WTC11 (cell line): Measurements from ENCODE around the gene KPNA4. TPM values are rescaled to one million over a fixed set of nuclear protein-coding genes. Genes with fewer than 3 reads are reported as not detected.

ENCODE experiments used
- ATAC-seq: fragments of 200-7000 bp; cut with Tn5 transposase; 2 replicates; pipeline ENCODE4 v1.10.0; 2021; ENCODE audit warnings: mild to moderate bottlenecking, moderate library complexity
- CTCF ChIA-PET: fragments of 300-600 bp; sonication (Branson Sonifier 250); formaldehyde crosslinking; loops from one replicate; lab custom pipeline; 2021; ENCODE audit warnings: antibody characterized with exemption; lab: Charles Lee
- POLR2A ChIA-PET: fragments of 350-600 bp; sonication (Branson Sonifier 250); formaldehyde crosslinking; loops from one replicate; lab custom pipeline; 2021; ENCODE audit warnings: antibody characterized with exemption; lab: Charles Lee
- DNase-seq: peaks from one replicate; pipeline ENCODE4 v3.0.0; 2021; ENCODE audit warnings: low spot score
- H3K27ac Mint-ChIP-seq: 2 replicates; pipeline ENCODE4 v1.8.0; 2021; ENCODE audit warnings: mixed read lengths
- H3K27me3 Mint-ChIP-seq: 2 replicates; pipeline ENCODE4 v1.8.0; 2021; ENCODE audit warnings: low read depth, mild to moderate bottlenecking, moderate library complexity, mixed read lengths
- H3K36me3 Mint-ChIP-seq: 2 replicates; pipeline ENCODE4 v1.8.0; 2021; ENCODE audit warnings: mixed read lengths
- H3K4me1 Mint-ChIP-seq: 2 replicates; pipeline ENCODE4 v1.8.0; 2022; ENCODE audit warnings: mixed read lengths
- H3K4me3 Mint-ChIP-seq: 2 replicates; pipeline ENCODE4 v1.8.0; 2021; ENCODE audit warnings: mild to moderate bottlenecking, moderate library complexity, mixed read lengths
- H3K9me3 Mint-ChIP-seq: 2 replicates; pipeline ENCODE4 v1.8.0; 2021; ENCODE audit warnings: mixed read lengths
- CBFB ChIP-seq: sonication (generic); formaldehyde crosslinking; IDR thresholded peaks from 2 replicates; pipeline ENCODE4 v1.8.1; 2022; ENCODE audit warnings: mild to moderate bottlenecking, low read depth, missing genetic modification reagents
- CREB1 ChIP-seq: sonication (generic); formaldehyde crosslinking; IDR thresholded peaks from 2 replicates; pipeline ENCODE4 v1.8.0; 2023; ENCODE audit warnings: mild to moderate bottlenecking, missing genetic modification reagents
- CREM ChIP-seq: sonication (generic); formaldehyde crosslinking; IDR thresholded peaks from 2 replicates; pipeline ENCODE4 v1.8.1; 2022; ENCODE audit warnings: mild to moderate bottlenecking, missing genetic modification reagents, moderate library complexity
- ESRRA ChIP-seq: sonication (generic); formaldehyde crosslinking; IDR thresholded peaks from 2 replicates; pipeline ENCODE4 v1.8.1; 2022; ENCODE audit warnings: mild to moderate bottlenecking, missing genetic modification reagents, borderline replicate concordance
- KAT7 ChIP-seq: sonication (generic); formaldehyde crosslinking; IDR thresholded peaks from 2 replicates; pipeline ENCODE4 v1.8.1; 2023; ENCODE audit warnings: missing genetic modification reagents, mild to moderate bottlenecking, borderline replicate concordance
- NR3C1 ChIP-seq: sonication (generic); formaldehyde crosslinking; conservative IDR thresholded peaks from 2 replicates; pipeline ENCODE4 v1.8.1; 2023; ENCODE audit warnings: low read depth, mild to moderate bottlenecking, missing genetic modification reagents
- OVOL2 ChIP-seq: fragments of 250-450 bp; sonication (Bioruptor Pico); IDR thresholded peaks from 2 replicates; pipeline ENCODE4 v1.9.0; 2021; ENCODE audit warnings: mild to moderate bottlenecking, borderline replicate concordance
- RORB ChIP-seq: fragments of 250-450 bp; sonication (Bioruptor Pico); IDR thresholded peaks from 2 replicates; pipeline ENCODE4 v1.9.0; 2021; ENCODE audit warnings: mild to moderate bottlenecking
- SMAD3 ChIP-seq: sonication (generic); formaldehyde crosslinking; IDR thresholded peaks from 2 replicates; pipeline ENCODE4 v1.8.0; 2022; ENCODE audit warnings: missing genetic modification reagents, mild to moderate bottlenecking, borderline replicate concordance
- SOX15 ChIP-seq: fragments of 250-450 bp; sonication (Bioruptor Pico); IDR thresholded peaks from 2 replicates; pipeline ENCODE4 v1.9.0; 2021; ENCODE audit warnings: mild to moderate bottlenecking
- TCF7 ChIP-seq: sonication (generic); formaldehyde crosslinking; IDR thresholded peaks from 2 replicates; pipeline ENCODE4 v1.8.0; 2022; ENCODE audit warnings: mild to moderate bottlenecking, low read depth, missing genetic modification reagents, moderate library complexity
- total RNA-seq: library from RNA; stranded (reverse); gene quantifications from 3 replicates; pipeline ENCODE4 v1.2.3, GENCODE V29; 2021
- TF ChIP-seq, protein P1 (sequence below): sonication (generic); formaldehyde crosslinking; IDR thresholded peaks from 2 replicates; pipeline ENCODE4 v1.8.1; 2023; ENCODE audit warnings: mild to moderate bottlenecking, missing genetic modification reagents, moderate library complexity
- TF ChIP-seq, protein P2 (sequence below): sonication (generic); formaldehyde crosslinking; IDR thresholded peaks from 2 replicates; pipeline ENCODE4 v1.8.1; 2022; ENCODE audit warnings: mild to moderate bottlenecking, missing genetic modification reagents, moderate library complexity, borderline replicate concordance
- TF ChIP-seq, protein P3 (sequence below): sonication (generic); formaldehyde crosslinking; IDR thresholded peaks from 2 replicates; pipeline ENCODE4 v1.8.1; 2023; ENCODE audit warnings: mild to moderate bottlenecking, missing genetic modification reagents
- TF ChIP-seq, protein P4 (sequence below): sonication (generic); formaldehyde crosslinking; IDR thresholded peaks from 2 replicates; pipeline ENCODE4 v1.8.1; 2023; ENCODE audit warnings: mild to moderate bottlenecking, missing genetic modification reagents
- TF ChIP-seq, protein P5 (sequence below): sonication (generic); formaldehyde crosslinking; IDR thresholded peaks from 2 replicates; pipeline ENCODE4 v1.8.0; 2022; ENCODE audit warnings: missing genetic modification reagents

Gene KPNA4
- total RNA-seq, 1 experiment from 2014 or later: 52.2 TPM

DNA sequence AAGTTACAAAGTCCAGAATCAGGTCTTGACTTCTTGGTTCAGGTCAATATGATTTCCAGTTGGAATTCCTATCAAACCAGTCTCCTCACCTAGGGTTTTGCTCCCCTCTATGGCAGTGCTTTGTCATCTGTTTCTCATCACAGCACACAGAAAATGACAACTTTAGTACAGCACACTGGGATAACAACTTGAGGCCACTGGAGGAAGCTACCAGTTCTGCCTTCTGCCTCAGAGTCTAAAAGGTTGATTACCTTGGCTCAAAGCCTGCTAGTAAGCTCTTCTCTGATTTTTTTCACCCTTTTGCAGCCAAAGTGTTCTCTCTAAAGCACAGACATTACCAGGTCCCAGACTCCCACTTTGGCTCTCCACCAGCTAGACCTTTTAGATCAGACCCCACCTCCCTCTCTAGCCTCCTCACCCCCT, 90.9 kb downstream of the KPNA4 start:
- TF ChIP-seq, protein P1, sequence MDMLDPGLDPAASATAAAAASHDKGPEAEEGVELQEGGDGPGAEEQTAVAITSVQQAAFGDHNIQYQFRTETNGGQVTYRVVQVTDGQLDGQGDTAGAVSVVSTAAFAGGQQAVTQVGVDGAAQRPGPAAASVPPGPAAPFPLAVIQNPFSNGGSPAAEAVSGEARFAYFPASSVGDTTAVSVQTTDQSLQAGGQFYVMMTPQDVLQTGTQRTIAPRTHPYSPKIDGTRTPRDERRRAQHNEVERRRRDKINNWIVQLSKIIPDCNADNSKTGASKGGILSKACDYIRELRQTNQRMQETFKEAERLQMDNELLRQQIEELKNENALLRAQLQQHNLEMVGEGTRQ (CRISPR knock-in tag): no peak
- TF ChIP-seq KAT7: no peak
- no peak for TF ChIP-seq NR3C1
- no peak for TF ChIP-seq CREM
- TF ChIP-seq, protein P2, sequence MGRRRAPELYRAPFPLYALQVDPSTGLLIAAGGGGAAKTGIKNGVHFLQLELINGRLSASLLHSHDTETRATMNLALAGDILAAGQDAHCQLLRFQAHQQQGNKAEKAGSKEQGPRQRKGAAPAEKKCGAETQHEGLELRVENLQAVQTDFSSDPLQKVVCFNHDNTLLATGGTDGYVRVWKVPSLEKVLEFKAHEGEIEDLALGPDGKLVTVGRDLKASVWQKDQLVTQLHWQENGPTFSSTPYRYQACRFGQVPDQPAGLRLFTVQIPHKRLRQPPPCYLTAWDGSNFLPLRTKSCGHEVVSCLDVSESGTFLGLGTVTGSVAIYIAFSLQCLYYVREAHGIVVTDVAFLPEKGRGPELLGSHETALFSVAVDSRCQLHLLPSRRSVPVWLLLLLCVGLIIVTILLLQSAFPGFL (CRISPR knock-in tag): no peak
- TF ChIP-seq RORB: no peak
- TF ChIP-seq SOX15: no peak
- TF ChIP-seq, protein P3, sequence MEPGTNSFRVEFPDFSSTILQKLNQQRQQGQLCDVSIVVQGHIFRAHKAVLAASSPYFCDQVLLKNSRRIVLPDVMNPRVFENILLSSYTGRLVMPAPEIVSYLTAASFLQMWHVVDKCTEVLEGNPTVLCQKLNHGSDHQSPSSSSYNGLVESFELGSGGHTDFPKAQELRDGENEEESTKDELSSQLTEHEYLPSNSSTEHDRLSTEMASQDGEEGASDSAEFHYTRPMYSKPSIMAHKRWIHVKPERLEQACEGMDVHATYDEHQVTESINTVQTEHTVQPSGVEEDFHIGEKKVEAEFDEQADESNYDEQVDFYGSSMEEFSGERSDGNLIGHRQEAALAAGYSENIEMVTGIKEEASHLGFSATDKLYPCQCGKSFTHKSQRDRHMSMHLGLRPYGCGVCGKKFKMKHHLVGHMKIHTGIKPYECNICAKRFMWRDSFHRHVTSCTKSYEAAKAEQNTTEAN (CRISPR knock-in tag): no peak
- no peak for TF ChIP-seq OVOL2 (CRISPR knock-in tag)
- TF ChIP-seq CREB1: no peak
- Mint-ChIP-seq H3K4me3 (no peak overlapping the region), H3K9me3 (peaks cover 15% of the 10 kb centered on the region)

DNA sequence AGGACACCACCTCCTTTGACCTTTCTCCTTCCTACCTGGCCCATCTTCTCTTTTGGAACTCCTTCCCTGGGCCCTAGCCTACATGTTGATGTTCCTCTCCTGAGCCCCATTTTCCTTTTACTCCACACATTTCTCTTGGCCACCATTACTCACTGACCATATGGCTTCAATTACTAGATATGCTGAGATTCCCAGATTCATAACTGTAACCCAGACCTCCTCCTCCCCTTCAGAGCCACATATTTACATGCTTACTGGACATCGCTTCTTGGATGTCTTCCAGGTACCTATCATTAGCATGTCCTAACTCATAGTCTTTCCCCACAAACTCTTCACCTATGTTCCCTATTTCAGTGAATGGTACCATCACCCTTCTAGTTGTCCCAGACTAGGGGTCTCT, 91.4 kb downstream of the KPNA4 start:
- POLR2A ChIA-PET: no interaction called here
- TF ChIP-seq, protein P4, sequence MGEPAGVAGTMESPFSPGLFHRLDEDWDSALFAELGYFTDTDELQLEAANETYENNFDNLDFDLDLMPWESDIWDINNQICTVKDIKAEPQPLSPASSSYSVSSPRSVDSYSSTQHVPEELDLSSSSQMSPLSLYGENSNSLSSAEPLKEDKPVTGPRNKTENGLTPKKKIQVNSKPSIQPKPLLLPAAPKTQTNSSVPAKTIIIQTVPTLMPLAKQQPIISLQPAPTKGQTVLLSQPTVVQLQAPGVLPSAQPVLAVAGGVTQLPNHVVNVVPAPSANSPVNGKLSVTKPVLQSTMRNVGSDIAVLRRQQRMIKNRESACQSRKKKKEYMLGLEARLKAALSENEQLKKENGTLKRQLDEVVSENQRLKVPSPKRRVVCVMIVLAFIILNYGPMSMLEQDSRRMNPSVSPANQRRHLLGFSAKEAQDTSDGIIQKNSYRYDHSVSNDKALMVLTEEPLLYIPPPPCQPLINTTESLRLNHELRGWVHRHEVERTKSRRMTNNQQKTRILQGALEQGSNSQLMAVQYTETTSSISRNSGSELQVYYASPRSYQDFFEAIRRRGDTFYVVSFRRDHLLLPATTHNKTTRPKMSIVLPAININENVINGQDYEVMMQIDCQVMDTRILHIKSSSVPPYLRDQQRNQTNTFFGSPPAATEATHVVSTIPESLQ (CRISPR knock-in tag): no peak
- TF ChIP-seq CBFB (CRISPR knock-in tag) (no peak), OVOL2 (CRISPR knock-in tag) (no peak), ESRRA (CRISPR knock-in tag) (no peak), SMAD3 (no peak), TCF7 (CRISPR knock-in tag) (no peak)
- TF ChIP-seq, protein P2 (CRISPR knock-in tag): no peak
- TF ChIP-seq, protein P5, sequence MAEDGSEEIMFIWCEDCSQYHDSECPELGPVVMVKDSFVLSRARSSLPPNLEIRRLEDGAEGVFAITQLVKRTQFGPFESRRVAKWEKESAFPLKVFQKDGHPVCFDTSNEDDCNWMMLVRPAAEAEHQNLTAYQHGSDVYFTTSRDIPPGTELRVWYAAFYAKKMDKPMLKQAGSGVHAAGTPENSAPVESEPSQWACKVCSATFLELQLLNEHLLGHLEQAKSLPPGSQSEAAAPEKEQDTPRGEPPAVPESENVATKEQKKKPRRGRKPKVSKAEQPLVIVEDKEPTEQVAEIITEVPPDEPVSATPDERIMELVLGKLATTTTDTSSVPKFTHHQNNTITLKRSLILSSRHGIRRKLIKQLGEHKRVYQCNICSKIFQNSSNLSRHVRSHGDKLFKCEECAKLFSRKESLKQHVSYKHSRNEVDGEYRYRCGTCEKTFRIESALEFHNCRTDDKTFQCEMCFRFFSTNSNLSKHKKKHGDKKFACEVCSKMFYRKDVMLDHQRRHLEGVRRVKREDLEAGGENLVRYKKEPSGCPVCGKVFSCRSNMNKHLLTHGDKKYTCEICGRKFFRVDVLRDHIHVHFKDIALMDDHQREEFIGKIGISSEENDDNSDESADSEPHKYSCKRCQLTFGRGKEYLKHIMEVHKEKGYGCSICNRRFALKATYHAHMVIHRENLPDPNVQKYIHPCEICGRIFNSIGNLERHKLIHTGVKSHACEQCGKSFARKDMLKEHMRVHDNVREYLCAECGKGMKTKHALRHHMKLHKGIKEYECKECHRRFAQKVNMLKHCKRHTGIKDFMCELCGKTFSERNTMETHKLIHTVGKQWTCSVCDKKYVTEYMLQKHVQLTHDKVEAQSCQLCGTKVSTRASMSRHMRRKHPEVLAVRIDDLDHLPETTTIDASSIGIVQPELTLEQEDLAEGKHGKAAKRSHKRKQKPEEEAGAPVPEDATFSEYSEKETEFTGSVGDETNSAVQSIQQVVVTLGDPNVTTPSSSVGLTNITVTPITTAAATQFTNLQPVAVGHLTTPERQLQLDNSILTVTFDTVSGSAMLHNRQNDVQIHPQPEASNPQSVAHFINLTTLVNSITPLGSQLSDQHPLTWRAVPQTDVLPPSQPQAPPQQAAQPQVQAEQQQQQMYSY (CRISPR knock-in tag): no peak
- TF ChIP-seq, all 79 proteins: peak for 0
- CTCF ChIA-PET: no interaction called here
- Mint-ChIP-seq H3K9me3 (peaks cover 19% of the 10 kb centered on the region), H3K36me3 (peaks cover 18% of the 10 kb centered on the region), H3K4me1 (no peaks in the 10 kb centered on the region), H3K27ac (no peak overlapping the region), H3K4me3 (no peak overlapping the region), H3K27me3 (peaks cover 3% of the 10 kb centered on the region)
- DNase-seq: no peak
- no peak for ATAC-seq

More for the DNA sequence above, 90.9 kb downstream of the KPNA4 start:
- DNase-seq (no peak), ATAC-seq (no peak)
- CTCF ChIA-PET: no interaction called here
- H3K4me1 Mint-ChIP-seq: no peaks in the 10 kb centered on the region
- POLR2A ChIA-PET: no interaction called here
- no peak overlapping the region for H3K27ac Mint-ChIP-seq
- peaks cover 3% of the 10 kb centered on the region for H3K27me3 Mint-ChIP-seq
- H3K36me3 Mint-ChIP-seq: peaks cover 13% of the 10 kb centered on the region
